ENCODE results near the gene CCDC89. TPM values are rescaled to one million over a fixed set of nuclear protein-coding genes. Genes with fewer than 3 reads are reported as not detected.

Gene CCDC89
- polyA plus RNA-seq, 1 experiment = 2.5 TPM

DNA sequence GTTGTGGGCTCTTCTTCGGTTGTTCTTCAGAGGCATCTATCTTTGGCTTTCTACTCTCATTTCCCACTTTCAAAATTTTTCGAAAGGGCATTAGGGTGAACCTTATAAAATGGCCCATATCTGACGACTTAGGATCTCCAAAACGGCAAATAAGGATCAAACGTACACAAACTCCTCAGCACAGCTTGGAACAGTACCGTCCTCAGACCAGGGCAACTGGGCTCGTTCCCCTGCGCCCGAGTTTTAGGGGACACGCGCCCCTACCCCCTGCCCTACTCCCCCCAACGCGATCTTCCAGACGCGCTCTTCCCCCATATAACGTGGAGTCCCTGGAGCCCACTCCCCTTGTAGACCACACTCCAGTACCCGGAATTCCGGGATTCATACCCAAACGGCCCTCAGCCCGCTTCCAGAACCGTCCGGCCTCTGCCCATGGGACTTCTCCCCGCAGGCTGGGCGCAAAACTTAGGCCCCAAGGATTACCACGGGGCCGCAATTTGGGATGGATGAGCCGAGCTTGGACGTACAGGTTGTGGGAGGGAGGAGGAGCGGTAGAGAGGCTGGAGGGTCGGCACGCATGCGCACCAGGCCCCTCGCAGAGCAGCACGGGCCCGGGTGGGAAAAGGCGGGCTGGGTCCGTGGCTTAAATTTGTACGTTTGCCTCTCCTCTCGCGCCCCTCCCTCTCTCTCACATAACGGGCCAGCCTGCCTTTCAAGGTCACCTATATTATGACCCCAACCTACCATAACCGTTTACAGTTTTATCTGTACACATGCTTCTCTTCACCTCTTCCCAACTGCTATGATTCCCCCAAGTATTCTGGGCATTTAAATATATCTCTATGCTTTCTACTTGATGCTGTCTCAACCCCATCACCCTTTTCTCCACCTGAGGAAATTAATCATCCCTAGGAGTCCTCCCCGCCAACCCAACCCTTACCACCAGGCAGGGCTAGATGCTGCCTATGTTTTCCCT is 3.4 kb downstream of the CCDC89 start:
- CTCF ChIA-PET = interaction anchor here (0.6 kb wide), 1 partner anchor 146 kb away, joined by 3 read pairs; no protein-coding TSS in a partner anchor
- peak; percentile 32 for DNase-seq (ENCODE audit: low read depth, low spot score)
- TF ChIP-seq, protein P1, sequence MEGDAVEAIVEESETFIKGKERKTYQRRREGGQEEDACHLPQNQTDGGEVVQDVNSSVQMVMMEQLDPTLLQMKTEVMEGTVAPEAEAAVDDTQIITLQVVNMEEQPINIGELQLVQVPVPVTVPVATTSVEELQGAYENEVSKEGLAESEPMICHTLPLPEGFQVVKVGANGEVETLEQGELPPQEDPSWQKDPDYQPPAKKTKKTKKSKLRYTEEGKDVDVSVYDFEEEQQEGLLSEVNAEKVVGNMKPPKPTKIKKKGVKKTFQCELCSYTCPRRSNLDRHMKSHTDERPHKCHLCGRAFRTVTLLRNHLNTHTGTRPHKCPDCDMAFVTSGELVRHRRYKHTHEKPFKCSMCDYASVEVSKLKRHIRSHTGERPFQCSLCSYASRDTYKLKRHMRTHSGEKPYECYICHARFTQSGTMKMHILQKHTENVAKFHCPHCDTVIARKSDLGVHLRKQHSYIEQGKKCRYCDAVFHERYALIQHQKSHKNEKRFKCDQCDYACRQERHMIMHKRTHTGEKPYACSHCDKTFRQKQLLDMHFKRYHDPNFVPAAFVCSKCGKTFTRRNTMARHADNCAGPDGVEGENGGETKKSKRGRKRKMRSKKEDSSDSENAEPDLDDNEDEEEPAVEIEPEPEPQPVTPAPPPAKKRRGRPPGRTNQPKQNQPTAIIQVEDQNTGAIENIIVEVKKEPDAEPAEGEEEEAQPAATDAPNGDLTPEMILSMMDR (IDR thresholded peaks at IDR 0.05; ENCODE audit: low read depth, low read length) = no peak
- Histone ChIP-seq H3K4me3 (ENCODE audit: low read depth, low read length) (peak overlapping the region; percentile 70), H3K27ac (ENCODE audit: low read depth, low read length) (no peak overlapping the region), H3K27me3 (ENCODE audit: control insufficient read depth, insufficient read depth, low read length) (no peaks in the 10 kb centered on the region), H3K9me3 (ENCODE audit: control insufficient read depth, insufficient read depth, low read length) (no peaks in the 10 kb centered on the region)
- POLR2A ChIA-PET = interaction anchor here (1.0 kb wide), 1 partner anchor 18 kb away, joined by 3 read pairs; the partner anchor contains the start of gene CREBZF

DNA sequence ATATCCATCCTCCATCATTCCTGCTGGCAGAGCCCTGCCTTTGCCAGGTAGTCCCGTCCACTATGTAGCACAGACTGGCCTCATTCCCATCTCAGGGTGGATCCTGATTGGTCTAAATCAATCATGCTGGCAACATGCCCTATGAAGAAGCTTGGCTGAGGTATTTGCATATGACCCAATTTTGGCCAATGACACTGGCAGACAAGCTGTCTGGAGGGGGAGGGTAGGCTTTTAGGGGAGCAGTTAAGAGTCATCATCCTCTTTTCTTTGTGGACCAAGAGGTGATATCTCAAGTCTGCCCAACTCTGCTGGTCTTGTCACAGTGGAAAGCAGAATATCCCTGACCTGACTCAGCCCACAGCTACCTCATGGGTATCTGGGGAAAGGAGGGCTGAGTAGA is 5.1 kb downstream of the CCDC89 start:
- TF ChIP-seq, protein P1 (IDR thresholded peaks at IDR 0.05; ENCODE audit: low read depth, low read length) = no peak
- no peaks in the 10 kb centered on the region for H3K9me3 ChIP-seq (ENCODE audit: control insufficient read depth, insufficient read depth, low read length)
- no peak overlapping the region for H3K27ac ChIP-seq (ENCODE audit: low read depth, low read length)
- no peak for DNase-seq (ENCODE audit: low read depth, low spot score)
- ChIA-PET CTCF (interaction anchor here (1.7 kb wide), 1 partner anchor 14 kb away, joined by 4 read pairs; no protein-coding TSS in a partner anchor), POLR2A (no interaction called here)
- no peak overlapping the region for H3K4me3 ChIP-seq (ENCODE audit: low read depth, low read length)
- no peaks in the 10 kb centered on the region for H3K27me3 ChIP-seq (ENCODE audit: control insufficient read depth, insufficient read depth, low read length)

DNA sequence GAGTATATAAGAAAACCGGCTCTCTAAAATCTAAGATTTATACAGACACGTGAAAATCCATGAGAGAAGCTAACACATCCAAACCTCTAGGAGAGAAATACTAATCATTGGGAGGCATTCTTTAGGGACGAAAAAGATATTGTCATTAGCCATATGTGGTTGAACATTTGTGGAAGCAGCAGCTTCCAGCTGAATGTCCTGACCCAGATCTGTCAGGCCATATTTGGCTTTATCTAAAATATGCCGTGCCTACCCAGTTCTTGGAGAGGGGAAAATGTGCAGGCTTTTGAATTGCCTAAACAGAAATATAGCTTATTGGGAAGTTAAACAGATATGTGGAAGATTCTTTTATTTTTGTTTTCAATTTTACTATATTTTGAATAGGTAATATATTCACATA is 6.4 kb downstream of the CCDC89 start:
- TF ChIP-seq, protein P1 (IDR thresholded peaks at IDR 0.05; ENCODE audit: low read depth, low read length) = no peak
- H3K27ac ChIP-seq (ENCODE audit: low read depth, low read length) = no peak overlapping the region
- H3K4me3 ChIP-seq (ENCODE audit: low read depth, low read length) = no peak overlapping the region
- ChIA-PET CTCF (no interaction called here), POLR2A (no interaction called here)
- H3K9me3 ChIP-seq (ENCODE audit: control insufficient read depth, insufficient read depth, low read length) = no peaks in the 10 kb centered on the region
- H3K27me3 ChIP-seq (ENCODE audit: control insufficient read depth, insufficient read depth, low read length) = no peaks in the 10 kb centered on the region
- DNase-seq (ENCODE audit: low read depth, low spot score) = no peak

DNA sequence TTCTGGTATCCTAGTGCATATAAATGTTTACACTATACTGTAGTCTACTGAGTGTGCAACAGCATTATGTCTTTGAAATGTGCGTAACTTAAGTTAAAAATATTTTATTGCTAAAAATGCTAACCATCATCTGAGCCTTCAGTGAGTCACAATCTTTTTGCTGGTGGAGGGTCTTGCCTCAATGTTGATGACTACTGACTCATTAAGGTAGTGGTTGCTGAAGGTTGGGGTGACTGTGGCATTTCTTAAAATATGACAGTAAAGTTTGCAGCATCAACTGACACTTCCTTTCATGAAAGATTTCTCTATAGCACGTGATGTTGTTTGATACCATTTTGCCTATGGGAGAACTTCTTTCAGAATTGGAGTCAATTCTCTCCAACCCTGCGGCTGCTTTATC is 12.6 kb downstream of the CCDC89 start:
- no peak for DNase-seq (ENCODE audit: low read depth, low spot score)
- H3K4me3 ChIP-seq (ENCODE audit: low read depth, low read length) = no peak overlapping the region
- POLR2A ChIA-PET = no interaction called here
- TF ChIP-seq, protein P1 (IDR thresholded peaks at IDR 0.05; ENCODE audit: low read depth, low read length) = no peak
- peaks cover 5% of the 10 kb centered on the region; the same call in 1 of the 2 replicates for H3K9me3 ChIP-seq (ENCODE audit: control insufficient read depth, insufficient read depth, low read length)
- H3K27me3 ChIP-seq (ENCODE audit: control insufficient read depth, insufficient read depth, low read length) = no peaks in the 10 kb centered on the region
- H3K27ac ChIP-seq (ENCODE audit: low read depth, low read length) = no peak overlapping the region
- CTCF ChIA-PET = no interaction called here
